NK-92 (cell line): ENCODE measurements around the gene RABL6.
"Not testable (repeated sequence)": the region's sequence is repeated elsewhere in the genome, so short reads cannot be mapped to it uniquely, and the experiment has no call there.

ENCODE experiments used
- DNase-seq: peaks from one replicate; lab custom pipeline; 2025; ENCODE audit not compliant: unreplicated experiment; lab: John Stamatoyannopoulos, UW

RABL6 gene

GRCh38 chr9:136774416-136775045 is 33.2 kb upstream of the RABL6 start:
- no peak for DNase-seq

DNA sequence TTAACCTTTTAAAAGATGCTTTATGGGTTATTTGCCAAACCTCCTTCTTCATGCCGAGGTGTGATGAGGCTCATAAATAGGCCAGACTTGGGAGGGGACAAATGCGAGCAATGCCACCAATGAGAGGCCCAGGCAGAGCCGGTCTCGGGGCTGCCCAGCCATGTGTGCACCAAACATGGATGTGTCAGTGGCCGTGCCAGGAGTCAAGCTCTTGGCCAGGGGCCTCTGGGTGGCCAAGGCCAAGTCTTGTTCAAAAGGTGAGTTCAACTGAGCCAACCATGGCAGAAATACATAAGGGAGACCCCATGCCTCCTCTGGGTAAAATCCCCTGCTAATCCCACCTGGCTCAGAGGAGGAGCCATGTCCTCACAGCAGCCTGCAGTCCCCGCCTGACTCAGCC is 32.6 kb upstream of the RABL6 start:
- DNase-seq, result no peak

DNA sequence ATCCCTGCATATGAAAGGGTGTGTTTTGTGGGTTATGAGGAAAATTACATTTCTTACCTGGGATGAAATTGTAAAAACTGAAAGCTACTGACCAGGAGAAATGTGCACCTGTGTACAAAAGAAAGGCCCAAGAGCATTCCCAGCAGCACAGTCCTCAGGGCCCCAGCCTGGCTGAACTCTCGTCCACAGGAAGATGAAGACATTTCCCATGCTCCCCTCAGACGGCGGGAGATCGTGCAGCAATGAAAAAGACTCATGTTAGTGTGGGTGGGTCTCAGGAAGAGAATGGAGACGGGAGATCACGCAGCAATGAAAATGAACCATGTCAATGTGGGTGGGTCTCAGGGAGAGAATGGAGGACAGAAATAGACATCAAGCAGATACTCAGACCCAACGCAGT is 30.8 kb upstream of the RABL6 start:
- DNase-seq, result no peak

DNA sequence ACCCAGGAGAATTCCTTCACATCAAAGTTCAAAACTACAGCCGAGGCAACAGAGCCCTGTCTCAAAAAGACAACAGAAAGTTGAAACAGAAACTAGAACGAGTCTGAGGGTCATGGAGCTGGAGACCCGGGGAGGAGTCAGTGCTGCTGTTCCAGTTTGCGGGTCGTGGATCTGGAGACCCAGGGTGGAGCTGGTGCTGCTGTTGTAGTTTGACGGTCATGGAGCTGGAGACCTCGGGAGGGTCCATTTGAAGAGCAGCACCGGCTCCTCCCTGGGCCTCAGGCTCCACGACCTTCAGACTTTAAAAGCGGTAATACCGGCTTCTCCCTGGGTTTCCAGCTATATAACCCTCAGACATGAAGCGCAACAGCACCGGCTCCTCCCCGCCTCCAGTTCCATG is 30.4 kb upstream of the RABL6 start:
- no peak for DNase-seq

- DNase-seq, result no peak
These were observed 27.9 kb upstream of the RABL6 start for GRCh38 chr9:136779808-136780207.

DNA sequence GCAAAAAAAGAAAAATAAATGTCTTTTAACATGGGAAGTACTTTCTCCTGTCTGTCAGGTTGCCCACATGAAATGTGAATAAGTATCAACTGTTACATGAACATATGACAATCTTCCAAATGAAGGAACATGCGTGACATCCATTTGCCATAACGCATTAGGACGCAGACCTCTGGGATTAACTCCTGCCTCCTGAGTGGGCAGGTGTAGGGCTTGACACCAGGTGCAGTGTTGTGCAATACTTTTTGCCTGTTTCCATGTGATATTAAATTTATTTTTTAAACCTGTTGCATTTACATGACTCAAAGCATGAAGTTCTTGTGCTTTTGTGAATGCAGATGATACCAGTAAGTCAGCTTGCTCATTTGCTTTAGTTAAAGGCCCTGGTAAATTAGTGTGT is 25.3 kb upstream of the RABL6 start:
- no peak for DNase-seq

DNA sequence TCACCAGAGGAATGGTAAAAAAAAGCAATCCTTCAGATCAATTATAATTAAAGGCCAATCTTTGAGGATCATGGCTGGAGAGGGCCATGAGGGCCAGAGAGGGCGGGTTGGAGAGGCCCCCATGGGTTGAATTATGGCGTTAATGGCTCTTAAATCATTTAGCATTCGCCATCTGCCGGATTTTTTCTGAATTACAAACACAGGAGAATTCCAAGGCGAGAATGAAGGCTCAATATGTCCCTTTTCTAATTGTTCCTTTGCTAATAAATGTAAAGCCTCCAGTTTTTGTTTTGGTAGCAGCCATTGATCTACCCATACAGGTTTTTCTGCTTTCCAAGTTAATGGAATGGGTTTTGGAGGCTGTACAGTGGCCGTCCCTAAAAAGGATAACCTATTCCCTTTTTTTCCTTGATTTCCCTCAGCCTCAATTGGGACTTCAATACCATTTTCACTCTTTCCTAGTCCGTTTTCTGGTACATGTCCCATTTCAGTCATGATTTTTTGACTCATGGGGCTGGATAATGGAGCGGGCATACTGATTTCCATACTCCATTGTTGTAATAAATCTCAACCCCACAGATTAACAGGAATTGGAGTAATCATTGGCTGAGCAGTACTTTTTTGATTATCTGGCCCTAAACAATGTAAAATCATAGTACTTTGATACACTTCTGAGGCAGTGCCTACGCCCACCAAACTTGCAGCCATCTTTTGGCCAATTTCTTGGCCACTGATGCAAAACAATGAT is 23.3 kb upstream of the RABL6 start:
- DNase-seq, result no peak

GRCh38 chr9:136784997-136785361 is 22.8 kb upstream of the RABL6 start:
- no peak for DNase-seq

DNA sequence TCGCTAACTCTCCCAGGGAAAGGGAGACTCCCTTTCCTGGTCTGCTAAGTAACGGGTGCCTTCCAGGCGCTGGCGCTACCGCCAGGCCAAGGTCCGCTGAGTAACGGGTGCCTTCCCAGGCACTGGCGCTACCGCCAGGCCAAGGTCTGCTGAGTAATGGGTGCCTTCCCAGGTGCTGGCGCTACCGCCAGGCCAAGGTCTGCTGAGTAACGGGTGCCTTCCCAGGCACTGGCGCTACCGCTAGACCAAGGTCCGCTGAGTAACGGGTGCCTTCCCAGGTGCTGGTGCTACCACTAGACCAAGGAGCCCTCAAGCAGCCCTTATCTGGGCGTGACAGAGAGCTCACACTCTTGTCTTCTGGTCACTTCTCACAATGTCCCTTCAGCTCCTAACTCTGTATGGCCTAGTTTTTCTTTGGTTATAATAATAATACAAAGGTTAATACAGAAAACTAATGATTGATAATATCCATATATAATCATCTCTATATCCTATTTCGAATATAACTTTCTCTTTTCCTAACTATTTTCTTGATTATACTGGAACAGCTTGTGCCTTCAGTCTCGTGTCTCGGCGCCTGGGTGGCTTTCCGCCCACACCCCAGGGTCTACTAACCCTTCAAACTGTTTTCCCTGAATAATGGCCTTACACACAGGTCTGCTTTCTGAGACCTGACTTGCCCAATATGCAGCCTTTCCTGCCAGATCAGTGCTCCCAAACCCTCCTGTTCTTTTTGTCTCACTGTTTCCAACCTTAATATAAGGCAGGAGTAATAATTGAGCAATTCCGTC is 22.0 kb upstream of the RABL6 start:
- DNase-seq, result not testable (repeated sequence)

GRCh38 chr9:136786451-136786850 is 21.3 kb upstream of the RABL6 start:
- DNase-seq, result no peak

DNA sequence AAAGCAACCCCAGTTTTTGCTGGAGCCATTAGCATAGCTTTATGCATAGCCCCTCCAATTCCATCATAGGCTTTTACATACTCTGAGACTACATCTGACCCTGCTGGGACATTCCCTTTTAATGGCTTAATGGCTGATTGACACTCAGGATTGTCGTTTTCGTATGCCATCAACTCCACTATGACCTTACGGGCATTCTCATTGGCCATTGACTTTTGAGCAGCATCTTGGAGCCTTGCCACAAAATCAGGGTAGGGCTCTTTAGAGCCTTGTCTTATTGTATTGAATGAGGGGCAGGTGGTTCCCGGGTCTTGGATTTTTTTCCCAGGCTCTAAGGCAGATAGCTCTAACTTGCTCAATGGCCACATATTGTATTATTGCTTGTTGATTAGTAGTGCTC is 20.8 kb upstream of the RABL6 start:
- DNase-seq, result not testable (repeated sequence)

GRCh38 chr9:136787690-136788400 is 19.9 kb upstream of the RABL6 start:
- DNase-seq, result no peak

- not testable (repeated sequence) for DNase-seq
These were observed 18.9 kb upstream of the RABL6 start for GRCh38 chr9:136788644-136789522.

- DNase-seq, result no peak
These were observed 18.2 kb upstream of the RABL6 start for GRCh38 chr9:136789523-136789937.

DNA sequence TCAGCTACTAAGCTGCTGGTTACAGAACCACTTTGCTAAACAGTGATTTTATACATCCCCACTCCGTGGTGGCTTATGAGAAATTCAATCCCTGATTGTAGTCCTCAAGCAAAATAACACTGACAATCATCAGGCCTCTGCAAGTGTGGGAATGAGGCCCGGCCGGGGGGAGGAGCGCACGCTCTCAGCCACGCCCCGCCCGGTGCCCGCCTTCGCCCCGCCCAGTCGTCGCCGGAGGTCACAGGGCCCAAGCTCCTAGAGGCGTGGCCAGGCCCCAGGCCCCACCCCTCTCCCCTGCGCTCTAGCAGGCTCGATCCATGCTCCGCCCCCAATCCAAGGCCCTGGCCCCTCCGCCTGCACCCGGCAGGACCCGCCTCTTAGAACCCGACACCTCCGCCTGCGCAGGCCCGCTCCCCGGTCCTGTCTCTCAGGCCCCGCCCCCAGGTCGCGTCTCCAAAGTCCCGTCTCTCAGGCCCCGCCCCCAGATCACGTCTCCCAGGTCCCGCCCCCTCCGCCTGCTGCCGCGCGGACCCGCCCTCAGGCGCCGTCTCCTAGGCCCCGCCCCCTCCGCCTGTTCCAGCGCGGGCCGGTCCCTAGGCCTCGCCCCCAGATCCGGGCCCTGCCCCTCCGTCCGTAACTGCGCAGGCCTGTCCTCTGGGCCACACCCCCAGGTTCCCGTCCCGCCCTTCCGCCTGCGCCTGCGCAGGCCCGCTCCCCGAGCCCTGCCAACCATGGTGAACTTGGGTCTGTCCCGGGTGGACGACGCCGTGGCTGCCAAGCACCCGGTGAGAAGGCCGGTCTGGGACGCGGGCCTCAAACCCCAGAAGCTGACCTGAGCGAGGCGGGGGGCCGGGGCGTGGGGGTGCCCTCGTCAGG is 16.9 kb upstream of the RABL6 start, which contains the start of gene TMEM141:
Gene TMEM141, plus strand, starts transcription at position 705 of the 876 bp plus-strand sequence. Its CDS starts 27 bp downstream, at position 732.
- peak; percentile 98 for DNase-seq

- DNase-seq, result no peak
These were observed 16.1 kb upstream of the RABL6 start for GRCh38 chr9:136791516-136792276.

- DNase-seq, result no peak
These were observed 15.2 kb upstream of the RABL6 start for GRCh38 chr9:136792321-136793085.
